NCI-H2196 treated with DMSO at 0.1 percent for 48 hours (cell line): ENCODE data around the gene PRH2.

Source experiments
- DNase-seq: peaks from one replicate; lab custom pipeline; 2025; ENCODE audit not compliant: unreplicated experiment; lab: John Stamatoyannopoulos, UW

PRH2 gene

GRCh38 chr12:10928746-10929286 is at the start of gene PRH2:
Gene PRH2 (plus strand): TSS chr12:10929236. CDS start chr12:10929274, 38 bp downstream.
- DNase-seq = no peak

GRCh38 chr12:10884086-10884725 is 44.8 kb upstream of the PRH2 start, which contains the start of gene PRH1:
Gene PRH1 (minus strand): TSS chr12:10884255. CDS start chr12:10884217, 38 bp downstream.
- DNase-seq = no peak

- DNase-seq = no peak
These were observed 39.8 kb upstream of the PRH2 start for GRCh38 chr12:10889226-10889625.

DNA sequence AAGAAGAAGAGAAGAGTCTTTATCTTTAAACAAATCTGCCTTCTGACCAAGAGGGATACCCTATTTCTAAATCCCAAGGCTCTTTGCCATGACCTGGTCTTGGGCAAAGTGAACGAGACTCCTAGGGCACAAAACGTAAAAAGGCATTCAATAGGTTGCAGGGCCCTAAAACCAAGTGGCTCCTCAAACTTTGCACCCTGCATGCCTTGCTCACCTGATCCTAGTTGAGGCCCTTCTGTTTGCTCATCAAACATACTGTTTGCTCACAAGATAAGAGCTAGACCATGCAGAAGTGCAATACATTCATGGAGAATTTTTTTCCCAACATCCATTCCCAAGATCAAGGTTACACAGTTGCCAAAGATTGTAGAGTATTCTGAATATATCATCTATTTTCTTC is 37.1 kb upstream of the PRH2 start:
- no peak for DNase-seq

DNA sequence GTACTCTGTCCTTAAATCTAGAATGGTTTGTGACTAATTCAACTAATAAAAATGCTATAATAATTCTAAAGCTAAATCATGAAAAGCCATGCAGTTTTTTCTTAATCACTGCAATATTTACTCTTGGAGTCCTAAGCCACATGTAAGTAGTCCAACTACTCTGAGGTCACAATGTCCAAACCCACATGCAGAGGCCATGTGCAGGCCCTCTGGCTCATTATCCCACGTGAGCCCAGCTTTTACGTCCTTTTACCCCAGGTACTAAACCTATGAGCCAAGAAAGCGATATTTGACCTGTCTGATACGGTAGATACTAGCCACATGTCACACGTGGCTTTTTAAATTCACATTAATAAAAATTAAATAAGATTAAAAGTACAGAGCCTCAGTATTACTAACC is 32.2 kb upstream of the PRH2 start:
- DNase-seq = no peak

DNA sequence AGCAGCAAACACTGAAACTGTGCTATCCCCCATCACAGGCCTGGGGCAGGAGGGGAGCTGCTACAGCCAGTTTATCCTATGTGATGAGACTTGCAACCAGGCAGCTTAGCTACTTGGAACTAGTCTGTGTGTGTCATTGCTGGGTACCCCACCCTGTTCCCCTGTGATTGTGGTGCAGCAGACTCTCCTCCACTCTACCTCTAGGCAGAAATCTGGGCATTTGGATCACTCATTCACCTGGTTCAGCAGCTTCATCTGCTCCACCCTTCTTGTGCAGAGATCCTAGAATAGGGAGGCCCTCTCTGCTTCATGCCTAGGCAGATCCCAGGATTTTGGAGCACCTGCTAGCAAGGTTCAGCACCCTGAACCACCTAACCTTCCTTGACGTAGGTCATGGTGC is 28.5 kb upstream of the PRH2 start:
- no peak for DNase-seq

- DNase-seq = no peak
These were observed 28.1 kb upstream of the PRH2 start for GRCh38 chr12:10900972-10901371.

DNA sequence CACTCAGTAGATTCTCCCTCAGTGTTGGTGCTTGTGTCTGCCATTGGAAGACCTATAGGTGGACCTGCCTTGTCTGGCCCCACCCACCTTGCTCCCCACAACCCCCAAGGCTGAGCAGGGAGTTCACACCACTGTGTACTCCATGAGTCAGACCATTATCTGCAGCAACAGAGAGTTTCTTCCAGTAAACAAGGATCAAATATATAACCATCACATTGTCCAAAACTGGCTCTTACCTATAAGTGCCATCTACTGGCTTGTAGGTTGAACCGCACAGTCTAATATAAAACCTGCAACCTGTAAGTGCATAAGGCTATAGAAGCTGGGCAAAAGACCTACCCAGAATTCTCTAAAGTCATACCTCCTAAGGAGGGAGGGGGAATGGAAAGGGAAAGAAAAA is 27.6 kb upstream of the PRH2 start:
- no peak for DNase-seq

DNA sequence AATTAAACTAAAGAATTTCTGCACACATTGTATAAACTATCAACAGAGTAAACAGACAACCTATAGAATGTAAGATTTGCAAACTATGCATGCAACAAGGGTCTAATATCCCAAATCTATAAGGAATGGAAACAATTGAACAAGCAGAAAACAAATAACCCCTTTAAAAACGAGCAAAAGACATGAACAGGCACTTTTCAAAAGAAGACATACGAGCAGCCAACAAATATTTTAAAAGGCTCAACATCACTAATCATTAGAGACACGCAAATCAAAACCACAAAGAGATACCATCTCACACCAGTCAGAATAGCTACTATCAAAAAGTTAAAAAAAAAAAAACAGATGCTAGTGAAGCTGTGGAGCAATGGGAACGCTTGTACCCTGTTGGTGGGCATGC is 24.4 kb upstream of the PRH2 start:
- DNase-seq = no peak

- DNase-seq = no peak
These were observed 19.6 kb upstream of the PRH2 start, which contains the start of gene TAS2R13 for GRCh38 chr12:10909462-10909861. Gene TAS2R13 (minus strand): TSS chr12:10909562. CDS start chr12:10909298, 264 bp downstream.

DNA sequence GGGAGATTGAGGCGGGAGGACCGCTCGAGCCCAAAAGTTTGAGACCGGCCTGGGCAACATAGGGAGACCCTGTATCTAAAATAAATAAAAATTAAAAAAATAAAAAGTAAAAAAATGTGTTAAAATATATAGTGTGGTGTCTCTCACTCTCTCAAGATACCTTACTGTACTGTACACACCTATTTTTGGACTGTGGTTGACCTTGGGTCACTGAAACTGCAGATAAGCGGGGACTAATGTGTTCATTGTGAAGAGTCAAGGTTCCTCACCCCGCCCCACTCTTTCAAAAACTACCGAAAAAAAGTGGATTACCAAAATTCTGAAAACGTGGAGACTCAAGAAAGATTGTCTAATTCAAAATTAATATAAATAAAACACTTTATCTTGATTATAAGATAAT is 18.7 kb upstream of the PRH2 start:
- DNase-seq = no peak

DNA sequence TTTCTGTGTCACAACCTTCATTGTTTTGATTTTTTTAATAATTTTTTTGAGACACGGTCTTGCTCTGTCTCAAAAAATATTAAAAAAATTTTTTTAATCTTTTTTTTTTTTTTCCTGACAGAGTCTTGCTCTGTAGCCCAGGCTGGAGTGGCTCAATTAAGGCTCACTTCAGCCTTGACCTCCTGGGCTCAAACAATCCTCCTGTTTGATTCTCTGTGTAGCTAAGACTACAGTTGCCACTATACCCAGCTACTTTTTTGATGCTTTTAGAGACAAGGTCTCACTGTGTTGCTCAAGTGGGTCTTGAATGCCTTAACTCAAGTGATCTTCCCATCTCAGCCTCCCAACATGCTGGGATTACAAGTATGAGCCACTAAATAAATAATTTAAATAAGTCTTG is 9.2 kb upstream of the PRH2 start:
- DNase-seq = no peak

DNA sequence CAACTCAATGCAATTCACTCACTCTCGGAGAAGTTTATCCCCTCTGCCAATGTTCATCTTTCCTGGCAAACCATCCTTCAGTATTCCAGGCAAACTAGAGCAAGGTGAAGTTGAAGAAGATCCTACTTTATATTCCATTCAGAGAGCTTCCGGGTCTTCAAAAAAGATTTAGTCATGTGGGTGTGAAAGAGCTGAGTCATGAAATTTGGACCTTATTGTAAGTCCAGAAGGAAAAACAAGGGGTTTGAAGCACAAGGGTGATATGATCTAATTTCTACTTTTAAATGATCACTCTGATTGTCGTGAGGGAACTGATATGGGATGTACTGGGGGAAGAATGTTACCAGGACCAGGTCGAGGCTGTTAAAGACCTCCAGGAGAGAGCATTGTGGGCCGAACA is 2.8 kb upstream of the PRH2 start:
- DNase-seq = no peak

DNA sequence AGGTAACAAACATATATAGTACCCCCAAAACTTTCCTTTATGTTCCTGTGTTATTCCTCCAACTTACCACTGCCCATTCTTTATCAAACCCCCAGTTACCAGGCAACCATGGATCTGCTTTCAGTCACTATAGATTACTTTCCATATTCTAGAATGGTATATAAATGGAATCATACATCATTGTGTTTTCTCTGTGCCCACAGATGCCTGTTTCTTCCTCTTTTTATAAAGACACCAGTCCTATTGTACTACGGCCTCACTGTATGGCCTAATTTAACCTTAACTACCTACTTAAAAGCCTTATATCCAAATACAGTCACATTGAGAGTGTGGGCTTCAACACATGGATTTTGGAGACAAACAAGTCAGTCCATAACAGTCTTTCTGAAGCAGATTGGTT is 7.5 kb downstream of the PRH2 start:
- DNase-seq = no peak

- DNase-seq = no peak
These were observed 10.1 kb downstream of the PRH2 start, which contains the start of gene TAS2R14 for GRCh38 chr12:10939163-10939562. Gene TAS2R14 (minus strand): TSS chr12:10939263. CDS start chr12:10939207, 56 bp downstream.

DNA sequence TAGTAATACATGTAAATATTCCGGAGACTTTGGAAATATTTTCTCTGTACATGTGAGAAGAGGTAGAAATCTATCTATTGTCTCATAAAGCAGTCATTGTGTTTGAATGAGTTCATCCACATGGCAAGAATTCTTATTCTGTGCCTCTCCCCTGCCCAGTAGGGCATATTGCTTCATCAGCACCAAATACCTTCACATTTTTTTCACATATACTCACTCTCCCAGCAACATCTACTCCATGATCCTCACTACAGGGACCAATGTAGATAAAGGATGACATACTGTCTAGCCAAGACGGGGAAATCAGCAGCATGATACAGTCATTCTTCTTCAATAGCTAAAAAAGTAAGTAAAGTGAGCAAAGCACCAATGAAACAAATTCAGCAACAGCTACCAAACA is 11.4 kb downstream of the PRH2 start:
- DNase-seq = no peak

- DNase-seq = no peak
These were observed 12.3 kb downstream of the PRH2 start for GRCh38 chr12:10941369-10941768.

DNA sequence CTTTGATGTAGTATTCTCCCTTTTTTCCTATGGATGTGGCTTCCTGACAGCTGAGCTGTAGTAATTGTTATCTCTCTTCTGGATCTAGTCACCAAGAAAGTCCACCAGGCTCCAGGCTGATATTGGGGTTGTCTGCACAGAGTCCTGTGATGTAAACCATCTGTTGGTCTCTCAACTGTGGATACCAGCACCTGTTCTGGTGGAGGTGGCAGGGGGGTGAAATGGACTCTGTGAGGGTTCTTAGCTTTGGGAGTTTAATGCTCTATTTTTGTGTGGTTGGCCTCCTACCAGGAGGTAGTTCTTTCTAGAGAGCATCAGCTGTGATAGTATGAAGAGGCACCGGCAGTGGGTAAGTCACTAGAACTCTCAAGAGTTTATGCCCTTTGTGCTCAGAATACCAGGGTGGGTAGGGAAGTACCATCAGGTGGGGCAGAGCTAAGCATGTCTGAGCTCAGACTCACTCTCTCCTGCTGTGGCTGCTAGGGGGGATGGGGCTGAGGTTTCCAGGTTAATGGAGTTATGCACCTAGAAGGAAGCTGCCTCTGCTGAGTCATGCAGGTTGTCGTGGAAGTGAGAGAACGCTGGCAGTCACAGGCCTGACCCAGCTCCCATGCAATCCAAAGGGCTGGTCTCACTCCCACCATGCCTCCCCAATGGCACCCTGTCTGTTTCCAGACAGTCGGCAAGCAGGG is 13.0 kb downstream of the PRH2 start:
- DNase-seq = no peak

- DNase-seq = no peak
These were observed 14.1 kb downstream of the PRH2 start for GRCh38 chr12:10943167-10943566.

GRCh38 chr12:10952645-10953044 is 23.6 kb downstream of the PRH2 start:
- DNase-seq = no peak

DNA sequence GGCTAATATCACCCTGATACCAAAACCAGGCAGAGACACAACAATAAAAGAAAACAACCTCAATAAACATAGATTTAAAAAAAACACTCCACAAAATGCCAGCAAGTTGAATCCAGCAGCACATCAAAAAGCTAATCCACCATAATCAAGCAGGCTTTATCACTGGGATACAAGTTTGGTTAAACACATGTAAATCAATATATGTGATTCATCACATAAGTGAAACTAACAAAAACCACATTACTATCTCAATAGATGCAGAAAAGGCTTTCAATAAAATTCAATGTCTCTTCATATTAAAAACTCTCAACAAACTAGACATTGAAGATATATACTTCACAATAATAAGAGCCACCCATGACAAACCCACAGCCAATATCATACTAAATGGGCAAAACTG is 27.0 kb downstream of the PRH2 start:
- DNase-seq = no peak

- no peak for DNase-seq
These were observed 28.7 kb downstream of the PRH2 start for GRCh38 chr12:10957741-10958140.
